ENCODE data around the gene WFDC2.
"Not testable (repeated sequence)": the region's sequence is repeated elsewhere in the genome, so short reads cannot be mapped to it uniquely, and the experiment has no call there.

The WFDC2 gene

GRCh38 chr20:45452772-45453691 is 16.5 kb upstream of the WFDC2 start:
- no peak for DNase-seq

DNA sequence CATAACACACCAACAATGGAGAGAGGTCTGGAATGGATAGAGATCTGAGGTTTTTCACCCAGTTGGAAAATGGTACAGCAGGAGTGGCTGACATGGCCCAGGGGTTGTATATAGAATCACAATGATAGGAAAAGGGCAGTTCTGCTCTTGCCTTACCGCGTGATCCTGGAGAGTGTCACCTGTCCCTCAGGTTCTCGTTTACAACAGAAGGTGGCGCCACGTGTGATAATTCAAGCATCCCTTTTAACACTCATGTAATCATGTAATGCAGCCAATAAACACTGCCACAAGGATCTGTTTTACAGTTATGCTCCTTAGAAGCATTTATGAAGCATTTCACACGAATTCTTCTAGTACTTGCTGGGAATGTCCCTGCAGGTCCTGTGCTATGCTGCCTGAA is 12.9 kb upstream of the WFDC2 start:
- no peak for DNase-seq

- DNase-seq: no peak
Observed at GRCh38 chr20:45459606-45460005, 9.9 kb upstream of the WFDC2 start.

DNA sequence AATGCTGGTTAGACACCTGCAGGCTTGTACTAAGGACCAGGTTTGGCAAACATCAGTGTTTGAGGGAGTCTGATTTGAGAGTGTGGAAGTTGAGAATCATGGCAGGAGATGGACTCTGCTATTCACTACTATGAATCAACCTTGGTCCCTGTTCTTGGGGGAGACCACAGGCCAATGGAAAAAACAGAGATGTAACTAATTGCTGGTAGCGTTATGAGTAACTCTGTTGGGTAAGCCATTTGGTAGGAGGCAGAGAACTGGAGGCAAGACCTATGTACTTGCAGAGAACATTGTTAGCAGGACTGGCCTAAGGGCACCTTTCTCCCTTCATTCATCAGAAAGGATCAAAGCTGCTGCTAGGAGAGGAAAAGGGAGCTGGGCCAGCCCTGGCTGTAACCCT is 8.3 kb upstream of the WFDC2 start:
- no peak for DNase-seq

DNA sequence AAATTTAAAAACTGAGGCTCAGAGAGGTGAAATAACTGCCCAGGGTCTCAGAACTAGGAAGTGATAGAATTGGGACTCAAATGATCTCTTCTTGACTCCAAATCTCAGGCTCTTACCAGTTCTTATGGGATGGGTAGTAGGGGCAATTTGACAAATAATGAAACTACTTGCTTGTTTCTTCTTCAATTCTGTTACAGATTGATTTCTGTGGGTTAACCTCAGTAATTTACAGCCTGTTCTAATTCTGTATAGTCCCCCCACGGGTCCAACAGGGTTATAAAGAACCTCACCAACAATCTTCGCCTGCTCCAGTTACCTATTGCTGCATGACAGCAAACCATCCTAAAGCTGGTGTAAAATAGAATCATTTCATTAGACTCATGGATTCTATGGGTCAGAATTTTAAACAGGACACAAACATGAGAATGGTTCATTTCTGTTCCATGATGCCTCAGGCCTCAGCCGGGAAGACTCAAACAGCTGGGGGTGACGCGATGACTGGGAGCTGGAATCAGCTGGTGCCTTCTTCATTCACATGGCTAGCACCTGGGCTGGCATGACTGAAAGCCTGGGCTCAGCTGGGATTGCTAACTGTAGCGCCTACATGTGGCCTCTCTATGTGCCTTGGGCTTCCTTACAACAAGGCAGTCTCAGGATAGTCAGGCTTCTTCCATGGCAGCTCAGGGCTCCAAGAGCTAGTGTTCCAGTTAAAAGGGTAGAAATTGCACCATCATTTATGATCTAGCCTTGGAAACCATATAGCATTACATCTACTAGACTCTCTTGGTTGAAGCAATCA is 6.6 kb upstream of the WFDC2 start:
- DNase-seq: no peak

DNA sequence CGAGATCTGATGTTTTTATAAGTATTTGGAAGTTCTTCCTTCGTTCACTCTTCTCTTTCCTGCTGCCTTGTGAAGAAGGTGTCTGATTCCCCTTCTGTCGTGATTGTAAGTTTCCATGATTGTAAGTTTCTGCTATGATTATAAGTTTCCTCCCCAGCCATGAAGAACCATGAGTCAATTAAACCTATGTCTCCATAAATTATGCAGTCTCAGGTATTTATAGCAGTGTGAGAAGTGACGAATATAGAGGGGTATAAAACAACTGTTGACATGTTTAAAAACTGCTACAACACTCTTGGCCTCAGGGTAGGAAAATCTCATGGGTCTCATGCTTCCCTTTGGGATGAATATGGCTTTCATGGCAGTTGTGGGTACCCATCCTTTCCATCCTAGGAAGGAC is 5.8 kb upstream of the WFDC2 start:
- DNase-seq: no peak

DNA sequence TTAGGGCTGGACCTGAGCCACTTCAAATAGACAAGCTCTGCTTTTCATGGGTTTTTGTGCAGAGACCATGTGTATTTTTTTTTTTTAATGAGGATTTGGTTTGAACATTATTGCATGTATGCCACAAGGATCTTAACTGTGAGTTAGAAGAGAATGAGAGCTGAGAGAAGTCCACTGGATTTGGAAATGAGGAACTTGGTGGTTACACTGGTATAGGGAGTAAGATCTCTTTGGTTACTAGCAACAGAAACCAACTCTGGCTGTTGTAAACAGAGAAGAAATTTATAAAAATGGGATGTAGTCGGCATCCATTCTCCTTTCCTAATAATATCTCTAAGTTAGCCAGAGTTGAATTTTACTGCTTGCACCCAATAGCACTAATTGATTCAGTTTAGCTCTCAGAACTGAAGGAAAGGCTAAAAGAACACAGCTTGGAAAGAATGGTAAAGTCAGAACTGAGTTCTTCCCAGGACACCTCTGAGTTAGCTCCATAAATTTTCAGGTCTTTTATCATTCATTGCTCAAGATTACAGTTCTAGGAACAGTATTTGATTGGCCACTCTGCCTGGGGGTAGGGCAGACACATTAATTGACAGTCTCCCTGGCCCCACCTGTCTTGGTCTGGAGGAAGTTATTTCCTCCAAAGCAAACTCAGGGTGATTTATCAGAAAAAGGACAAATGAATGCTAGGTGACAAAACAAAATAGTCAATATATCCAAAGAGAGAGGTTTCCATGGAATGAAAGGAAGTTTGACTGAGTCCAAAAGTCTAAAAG is 3.9 kb upstream of the WFDC2 start:
- DNase-seq: no peak

DNA sequence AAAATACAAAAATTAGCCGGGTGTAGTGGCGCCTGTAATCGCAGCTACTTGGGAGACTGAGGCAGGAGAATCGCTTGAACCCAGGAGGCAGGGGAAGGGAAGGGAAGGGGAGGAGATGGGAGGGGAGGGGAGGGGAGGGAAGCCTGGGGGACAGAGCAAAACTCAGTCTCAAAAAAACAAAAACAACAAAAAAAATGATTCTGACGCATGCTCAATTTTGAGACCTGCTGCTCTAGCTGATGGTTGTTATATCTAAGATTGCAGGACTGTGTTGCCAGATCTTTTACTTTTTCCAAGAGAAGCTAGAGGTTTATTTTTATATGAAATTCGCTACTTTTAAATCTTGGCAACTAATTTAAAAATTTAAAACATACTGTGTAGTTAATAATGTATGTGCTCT is 2.4 kb upstream of the WFDC2 start:
- no peak for DNase-seq

DNA sequence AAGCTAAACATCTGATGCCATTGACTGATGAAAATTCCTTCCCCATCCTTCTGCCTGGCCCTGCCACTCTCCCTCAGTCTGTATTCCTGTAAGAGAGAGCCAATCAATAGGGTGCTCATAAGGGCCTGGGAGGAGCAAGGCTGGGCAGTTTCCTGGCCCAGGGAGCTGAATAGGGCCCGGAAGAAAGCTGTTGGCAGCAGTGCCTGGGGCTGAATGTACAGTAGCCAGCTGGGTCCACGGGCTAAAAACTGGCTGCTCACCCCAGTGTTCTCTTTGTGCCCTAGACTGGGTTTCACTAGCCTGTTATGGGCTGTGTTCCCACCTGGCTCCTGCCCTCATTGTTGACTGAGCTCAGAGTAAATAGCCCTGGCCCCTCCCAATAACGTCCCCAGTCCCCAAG is 1.7 kb upstream of the WFDC2 start:
- DNase-seq: no peak

DNA sequence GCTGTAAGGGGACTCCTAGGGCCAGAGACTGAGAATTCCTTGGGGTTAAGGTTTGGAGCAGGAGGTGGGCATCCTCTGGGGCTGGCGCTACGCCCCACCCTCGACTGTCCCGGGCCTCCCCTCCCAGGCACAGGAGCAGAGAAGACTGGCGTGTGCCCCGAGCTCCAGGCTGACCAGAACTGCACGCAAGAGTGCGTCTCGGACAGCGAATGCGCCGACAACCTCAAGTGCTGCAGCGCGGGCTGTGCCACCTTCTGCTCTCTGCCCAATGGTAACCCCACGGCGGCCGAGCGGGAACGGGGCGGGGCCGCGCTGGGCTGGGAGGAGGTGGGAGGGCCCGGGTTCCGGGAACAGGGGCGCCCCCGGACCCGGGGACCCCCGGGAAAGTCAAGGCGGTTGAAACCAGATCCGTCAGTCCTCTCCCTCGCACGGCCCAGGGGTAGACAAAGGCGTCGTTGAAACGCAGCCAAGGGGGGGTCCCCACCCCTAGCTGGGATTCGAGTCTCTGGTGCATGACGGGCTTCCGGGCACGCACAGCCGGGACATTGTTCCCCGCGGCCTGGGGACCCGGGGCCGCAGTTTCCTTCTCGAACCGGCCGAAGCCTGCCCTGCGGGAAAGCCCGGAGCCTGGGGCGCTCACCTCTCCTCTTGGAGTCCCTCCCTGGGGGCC is 844 bp downstream of the WFDC2 start:
- peak; percentile 83 for DNase-seq

- DNase-seq: peak; percentile 74
Observed at GRCh38 chr20:45470937-45471336, 1.4 kb downstream of the WFDC2 start.

GRCh38 chr20:45472286-45472685 is 2.7 kb downstream of the WFDC2 start:
- not testable (repeated sequence) for DNase-seq

DNA sequence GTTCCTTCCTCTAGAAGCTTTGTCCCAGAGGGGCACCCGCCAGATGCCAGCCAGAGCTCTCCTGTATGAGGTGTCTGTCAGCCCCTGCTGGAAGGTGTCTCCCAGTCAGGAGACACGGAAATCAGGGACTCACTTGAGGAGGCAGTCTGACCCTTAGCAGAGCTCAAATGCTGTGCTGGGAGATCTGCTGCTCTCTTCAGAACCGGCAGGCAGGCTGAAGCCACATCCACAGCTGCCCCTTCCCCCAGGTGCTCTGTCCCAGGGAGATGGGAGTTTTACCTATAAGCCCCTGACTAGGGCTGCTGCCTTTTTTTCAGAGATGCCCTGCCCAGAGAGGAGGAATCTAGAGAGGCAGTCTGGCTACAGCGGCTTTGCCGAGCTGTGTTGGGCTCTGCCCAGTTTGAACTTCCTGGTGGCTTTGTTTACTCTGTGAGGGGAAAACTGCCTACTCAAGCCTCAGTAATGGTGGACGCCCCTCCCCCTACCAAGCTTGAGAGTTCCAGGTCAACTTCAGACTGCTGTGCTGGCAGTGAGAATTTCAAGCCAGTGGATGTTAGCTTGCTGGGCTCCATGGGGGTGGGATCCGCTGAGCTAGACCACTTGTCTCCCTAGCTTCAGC is 8.1 kb downstream of the WFDC2 start:
- not testable (repeated sequence) for DNase-seq

DNA sequence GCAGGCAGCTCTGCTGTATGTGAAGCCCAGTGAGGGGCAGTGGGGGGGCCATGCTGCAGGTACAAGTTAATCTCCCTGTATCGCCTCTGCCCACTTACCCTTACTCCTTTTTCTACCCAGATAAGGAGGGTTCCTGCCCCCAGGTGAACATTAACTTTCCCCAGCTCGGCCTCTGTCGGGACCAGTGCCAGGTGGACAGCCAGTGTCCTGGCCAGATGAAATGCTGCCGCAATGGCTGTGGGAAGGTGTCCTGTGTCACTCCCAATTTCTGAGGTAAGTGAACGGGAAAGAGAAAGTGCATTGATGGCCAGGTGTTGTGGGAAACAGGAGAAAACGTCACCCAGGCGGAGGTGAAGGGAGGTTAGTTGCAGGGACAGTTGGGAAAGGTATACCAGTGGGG is 10.3 kb downstream of the WFDC2 start:
- no peak for DNase-seq

DNA sequence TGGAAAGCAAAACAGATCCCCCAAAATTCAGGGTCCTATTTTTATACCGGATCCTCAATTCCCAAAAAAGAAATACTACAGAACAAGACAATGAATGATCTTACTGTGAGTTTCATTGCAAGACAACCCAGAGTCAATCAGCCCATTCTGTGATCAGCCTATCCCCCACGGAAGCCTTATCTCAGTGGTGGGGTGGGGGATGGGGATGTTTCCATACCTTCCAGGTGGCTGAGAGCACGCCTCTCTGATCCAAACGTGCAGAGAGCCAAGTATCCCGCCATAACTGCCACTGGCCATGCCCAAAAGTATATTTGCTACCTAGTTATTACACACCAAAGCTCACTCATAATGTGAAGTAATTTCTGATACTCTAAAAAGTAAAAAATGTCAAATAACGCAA is 15.1 kb downstream of the WFDC2 start:
- DNase-seq: no peak

DNA sequence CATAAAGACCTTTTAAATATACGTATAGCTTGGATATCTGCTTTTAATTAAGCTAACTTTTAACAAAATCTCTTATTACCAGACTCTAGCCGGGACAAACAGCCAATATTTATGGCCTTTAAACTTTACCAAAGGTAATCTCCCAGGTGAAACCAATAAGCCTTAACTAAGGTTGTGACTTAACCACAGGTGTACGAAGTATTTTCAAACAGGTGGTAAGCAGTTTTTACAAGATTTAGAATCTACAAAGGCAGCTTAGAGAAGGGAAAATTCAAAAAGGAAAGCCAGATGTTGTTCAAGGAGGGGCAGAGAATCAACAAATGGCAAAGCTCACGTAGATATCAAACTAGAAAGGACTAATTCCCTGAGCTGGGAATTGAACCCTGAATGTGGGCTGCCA is 15.8 kb downstream of the WFDC2 start:
- DNase-seq: no peak

GRCh38 chr20:45487231-45487635 is 17.7 kb downstream of the WFDC2 start:
- no peak for DNase-seq

GRCh38 chr20:45489083-45489531 is 19.6 kb downstream of the WFDC2 start:
- DNase-seq: no peak

- no peak for DNase-seq
Observed at GRCh38 chr20:45495501-45495941, 26.0 kb downstream of the WFDC2 start.

- DNase-seq: no peak
Observed at GRCh38 chr20:45496166-45496565, 26.6 kb downstream of the WFDC2 start.

- no peak for DNase-seq
Observed at GRCh38 chr20:45497971-45498494, 28.5 kb downstream of the WFDC2 start.

- no peak for DNase-seq
Observed at GRCh38 chr20:45500022-45500421, 30.5 kb downstream of the WFDC2 start.
